Gastroesophageal sphincter (tissue), 4 donors: ENCODE data around the gene CCDC9. TPM values are rescaled to one million over a fixed set of nuclear protein-coding genes. Genes with fewer than 3 reads are reported as not detected.

Experiments
- ATAC-seq: fragments of 150-250 bp; one replicate; pipeline ENCODE4 v1.9.1; 2016; ENCODE audit warnings: mild to moderate bottlenecking, moderate library complexity
- H3K27ac ChIP-seq, 4 donors: fragments of 200-600 bp; sonication (generic) in 3 of 4; 1 replicate in 3 of 4; 2 replicates in 1 of 4; pipeline ENCODE4 v1.5.1; 2016 to 2019
- H3K27me3 ChIP-seq: fragments of 200-600 bp; sonication (generic); one replicate; pipeline ENCODE4 v1.5.1; 2019
- H3K36me3 ChIP-seq, 2 donors: fragments of 200-600 bp; sonication (generic); one replicate each; pipeline ENCODE4 v1.5.1; 2019; ENCODE audit warnings: control low read depth in 1 of 2
- H3K4me1 ChIP-seq, 3 donors: fragments of 200-600 bp; sonication (generic); 1 replicate in 2 of 3; 2 replicates in 1 of 3; pipeline ENCODE4 v1.5.1; 2016 to 2019; ENCODE audit warnings: control low read depth in 2 of 3
- H3K4me3 ChIP-seq, 2 donors: fragments of 200-600 bp; sonication (generic); one replicate each; pipeline ENCODE4 v1.5.1; 2019; ENCODE audit warnings: mild to moderate bottlenecking in 1 of 2, moderate library complexity in 1 of 2
- H3K9me3 ChIP-seq, 3 donors: fragments of 200-600 bp; sonication (generic); one replicate each; pipeline ENCODE4 v1.5.1; 2017 to 2019; ENCODE audit warnings: control low read depth in 2 of 3
- CTCF ChIP-seq, 4 experiments: fragments of 200-600 bp in 2 of 4; fragments of 450-650 bp in 2 of 4; sonication (generic) in 1 of 4; IDR thresholded peaks; one replicate each; pipeline ENCODE4 v1.5.1; 2017 to 2019; ENCODE audit warnings: antibody characterized with exemption in 4 of 4, mild to moderate bottlenecking in 2 of 4, moderate library complexity in 2 of 4
- EP300 ChIP-seq: sonication (generic); formaldehyde crosslinking; IDR thresholded peaks from one replicate; pipeline ENCODE4 v1.6.1; 2017; ENCODE audit warnings: antibody characterized with exemption, mild to moderate bottlenecking
- POLR2A ChIP-seq, 2 donors: fragments of 450-650 bp; IDR thresholded peaks; one replicate each; pipeline ENCODE4 v1.6.1; 2017; ENCODE audit warnings: antibody characterized with exemption in 2 of 2, mild to moderate bottlenecking in 2 of 2, moderate library complexity in 1 of 2
- POLR2AphosphoS5 ChIP-seq: sonication (generic); formaldehyde crosslinking; IDR thresholded peaks from one replicate; pipeline ENCODE4 v1.6.1; 2017; ENCODE audit warnings: antibody characterized with exemption
- WGBS, 2 donors: methylation state at CpG; one replicate each; pipeline ENCODE4 v1.1.5; 2018; ENCODE audit warnings: low coverage in 1 of 2; 5-methylcytosine and 5-hydroxymethylcytosine counted together
- total RNA-seq, 4 donors: library from RNA; depleted of rRNA; stranded (reverse); fragments of >200 nt; gene quantifications; one replicate each; pipeline ENCODE4 v1.1.0, GENCODE V29; 2016

Gene CCDC9
- total RNA-seq, 4 donors from 2014 or later = 17.3 to 36.9 (median 28.5) TPM

- WGBS, 2 donors = 63 to 73% methylated on average over 2 of the region's 27 CpGs
Observed at GRCh38 chr19:47240996-47241918, 15.1 kb upstream of the CCDC9 start.

GRCh38 chr19:47241919-47242577 is 14.3 kb upstream of the CCDC9 start:
- Histone ChIP-seq H3K4me3 (no peak overlapping the region), H3K4me1 (peaks cover 0 to 56% (median 31%) of the 10 kb centered on the region in 3 donors), H3K9me3 (no peaks in the 10 kb centered on the region), H3K36me3 (no peaks in the 10 kb centered on the region), H3K27ac (peak overlapping the region in 2 of 4 donors; percentile 83 to 86), H3K27me3 (no peaks in the 10 kb centered on the region)
- ATAC-seq = no peak
- TF ChIP-seq POLR2A (IDR thresholded peaks at IDR 0.05) = no peak
- no peak for TF ChIP-seq CTCF (IDR thresholded peaks at IDR 0.05)
- TF ChIP-seq POLR2AphosphoS5 = no peak
- no peak for TF ChIP-seq EP300
- WGBS, 2 donors = 76 to 84% methylated on average over 7 of the region's 7 CpGs

More at GRCh38 chr19:47240996-47241918, 15.1 kb upstream of the CCDC9 start:
- Histone ChIP-seq H3K4me1 (peaks cover 0 to 56% (median 31%) of the 10 kb centered on the region in 3 donors), H3K4me3 (no peak overlapping the region), H3K9me3 (no peaks in the 10 kb centered on the region), H3K27ac (peak overlapping the region in 2 of 4 donors; percentile 1 to 12), H3K27me3 (no peaks in the 10 kb centered on the region), H3K36me3 (no peaks in the 10 kb centered on the region)
- no peak for TF ChIP-seq EP300
- no peak for TF ChIP-seq POLR2AphosphoS5
- no peak for TF ChIP-seq CTCF (IDR thresholded peaks at IDR 0.05)
- no peak for TF ChIP-seq POLR2A (IDR thresholded peaks at IDR 0.05)
- peak; percentile 25 for ATAC-seq

GRCh38 chr19:47243364-47243775 is 13.0 kb upstream of the CCDC9 start:
- Histone ChIP-seq H3K9me3 (no peaks in the 10 kb centered on the region), H3K4me1 (peaks cover 0 to 64% (median 31%) of the 10 kb centered on the region in 3 donors), H3K27me3 (no peaks in the 10 kb centered on the region), H3K27ac (peak overlapping the region; percentile 71 to 89 (median 84)), H3K4me3 (peak overlapping the region; percentile 20 to 46), H3K36me3 (no peaks in the 10 kb centered on the region)
- no peak for ATAC-seq
- 17% methylated on average over 7 of the region's 9 CpGs; no CpG with 5 or more reads in 1 of the 2 donors for WGBS, 2 donors
- no peak for TF ChIP-seq EP300
- TF ChIP-seq POLR2AphosphoS5 = no peak
- no peak for TF ChIP-seq POLR2A (IDR thresholded peaks at IDR 0.05)
- TF ChIP-seq CTCF (IDR thresholded peaks at IDR 0.05) = no peak

- peak overlapping the region; percentile 20 to 46 for H3K4me3 ChIP-seq
- peak; percentile 93 for ATAC-seq
- H3K9me3 ChIP-seq = no peaks in the 10 kb centered on the region
- whole genome bisulfite sequencing, 2 donors = 2 to 8% methylated on average over 5 to 15 of the region's 46 CpGs
- no peaks in the 10 kb centered on the region for H3K36me3 ChIP-seq
- no peaks in the 10 kb centered on the region for H3K27me3 ChIP-seq
- peak in 3 of 4 experiments; percentile 99 to 100 (median 99) for TF ChIP-seq CTCF (IDR thresholded peaks at IDR 0.05)
- TF ChIP-seq EP300 = no peak
- peak; percentile 81 for TF ChIP-seq POLR2AphosphoS5
- TF ChIP-seq POLR2A (IDR thresholded peaks at IDR 0.05) = peak; percentile 27 to 33
- H3K4me1 ChIP-seq = peaks cover 0 to 63% (median 31%) of the 10 kb centered on the region in 3 donors
- peak overlapping the region; percentile 71 to 89 (median 84) for H3K27ac ChIP-seq
Observed at GRCh38 chr19:47243776-47244547, 12.4 kb upstream of the CCDC9 start.
